Transverse colon (tissue), 4 donors: ENCODE measurements around the gene SELENOS. TPM values are rescaled to one million over a fixed set of nuclear protein-coding genes. Genes with fewer than 3 reads are reported as not detected.

ENCODE experiments used
- DNase-seq: peaks from one replicate; pipeline ENCODE4 v3.0.0-alpha.2; 2019
- H3K27ac ChIP-seq, 4 donors: fragments of 200-600 bp; sonication (generic); 2 replicates each; pipeline ENCODE4 v1.5.1; 2016 to 2018; ENCODE audit warnings: inconsistent platforms in 4 of 4
- H3K27me3 ChIP-seq: fragments of 200-600 bp; sonication (generic); 2 replicates; pipeline ENCODE4 v1.5.1; 2017; ENCODE audit warnings: inconsistent platforms
- H3K36me3 ChIP-seq, 4 donors: fragments of 200-600 bp; sonication (generic); 2 replicates each; pipeline ENCODE4 v1.5.1; 2017 to 2019; ENCODE audit warnings: inconsistent platforms in 4 of 4
- H3K4me1 ChIP-seq, 4 donors: fragments of 200-600 bp; sonication (generic); 2 replicates each; pipeline ENCODE4 v1.5.1; 2017 to 2020; ENCODE audit warnings: inconsistent platforms in 4 of 4
- H3K4me3 ChIP-seq, 4 donors: fragments of 200-600 bp; sonication (generic); 1 replicate in 1 of 4; 2 replicates in 3 of 4; pipeline versions ENCODE4 v1.5.1 to v1.6.1; 2017 to 2019; ENCODE audit warnings: inconsistent platforms in 4 of 4
- H3K9me3 ChIP-seq, 2 donors: fragments of 200-600 bp; sonication (generic); 2 replicates each; pipeline ENCODE4 v1.5.1; 2017 to 2019; ENCODE audit warnings: inconsistent platforms in 2 of 2
- CTCF ChIP-seq, 5 experiments: fragments of 200-600 bp in 3 of 5; fragments of 450-650 bp in 2 of 5; sonication (generic) in 3 of 5; IDR thresholded peaks; 1 replicate in 2 of 5; 2 replicates in 3 of 5; pipeline ENCODE4 v1.5.1; 2016 to 2017; ENCODE audit warnings: antibody characterized with exemption in 5 of 5, inconsistent platforms in 3 of 5, mild to moderate bottlenecking in 2 of 5, moderate library complexity in 1 of 5
- EP300 ChIP-seq: sonication (generic); formaldehyde crosslinking; IDR thresholded peaks from one replicate; pipeline ENCODE4 v1.6.1; 2017; ENCODE audit warnings: antibody characterized with exemption, low read depth
- POLR2A ChIP-seq: fragments of 450-650 bp; IDR thresholded peaks from one replicate; pipeline ENCODE4 v1.6.1; 2016; ENCODE audit warnings: antibody characterized with exemption, mild to moderate bottlenecking, moderate library complexity
- POLR2AphosphoS5 ChIP-seq, 3 donors: sonication (generic); formaldehyde crosslinking; IDR thresholded peaks; one replicate each; pipeline ENCODE4 v1.6.1; 2016; ENCODE audit warnings: antibody characterized with exemption in 3 of 3
- WGBS, 2 donors: methylation state at CpG; one replicate each; pipeline ENCODE4 v1.1.5; 2018; ENCODE audit warnings: low coverage in 1 of 2; 5-methylcytosine and 5-hydroxymethylcytosine counted together
- in situ Hi-C, 4 donors: fragments of 200-750 bp; cut with MboI; loops; one replicate each; pipeline versions ENCODE4 v1.15.0 to v1.15.1; 2017; ENCODE audit warnings: low sequenced_read_pairs in 3 of 4, low pct_ligation_motif_present in 1 of 4, low pct_unique_long_range_greater_than_20kb in 1 of 4
- intact Hi-C: fragments of 100-400 bp; cut with DNase I; formaldehyde crosslinking; loops from one replicate; pipeline ENCODE4 v1.15.1; 2023; ENCODE audit warnings: low total_unique reads
- total RNA-seq, 4 donors: library from RNA; depleted of rRNA; stranded (reverse); fragments of >200 nt; gene quantifications; one replicate each; pipeline ENCODE4 v1.1.0, GENCODE V29; 2016

The SELENOS gene
- total RNA-seq, 4 donors from 2014 or later, result 24.9 to 128 (median 120) TPM

GRCh38 chr15:101267320-101268104 lies 9.8 kb downstream of the SELENOS start:
- WGBS, 2 donors, result 71 to 73% methylated on average over 3 to 18 of the region's 18 CpGs
- H3K4me3 ChIP-seq, result no peak overlapping the region
- H3K4me1 ChIP-seq, result peaks cover 0 to 6% (median 0%) of the 10 kb centered on the region in 4 donors
- TF ChIP-seq CTCF (IDR thresholded peaks at IDR 0.05), result no peak
- TF ChIP-seq POLR2AphosphoS5 (IDR thresholded peaks at IDR 0.05), result peak in 1 of 3 donors; percentile 36
- H3K9me3 ChIP-seq, result no peaks in the 10 kb centered on the region
- no peaks in the 10 kb centered on the region for H3K27me3 ChIP-seq
- peaks cover 0 to 21% (median 10%) of the 10 kb centered on the region in 4 donors for H3K36me3 ChIP-seq
- intact Hi-C loops (no loop called here), in situ Hi-C loops (loop anchor here (10.0 to 25.0 kb wide), 4 partner anchors 163 to 630 kb away; partner anchors contain the start of gene LRRK1 (in 4 of the 4))
- H3K27ac ChIP-seq, result peak overlapping the region; percentile 35 to 58 (median 40)
- no peak for DNase-seq

GRCh38 chr15:101266787-101267186 lies 10.5 kb downstream of the SELENOS start:
- peak overlapping the region; percentile 35 to 58 (median 40) for H3K27ac ChIP-seq
- no peak for TF ChIP-seq POLR2A
- TF ChIP-seq CTCF (IDR thresholded peaks at IDR 0.05), result no peak
- TF ChIP-seq POLR2AphosphoS5 (IDR thresholded peaks at IDR 0.05), result no peak
- TF ChIP-seq EP300, result no peak
- peaks cover 0 to 14% (median 7%) of the 10 kb centered on the region in 4 donors for H3K36me3 ChIP-seq
- no peaks in the 10 kb centered on the region for H3K9me3 ChIP-seq
- no peaks in the 10 kb centered on the region for H3K27me3 ChIP-seq
- 81% methylated on average over 9 of the region's 9 CpGs; no CpG with 5 or more reads in 1 of the 2 donors for WGBS, 2 donors
- intact Hi-C loops (no loop called here), in situ Hi-C loops (loop anchor here (10.0 to 25.0 kb wide), 4 partner anchors 162 to 629 kb away; partner anchors contain the start of gene LRRK1 (in 4 of the 4))
- H3K4me3 ChIP-seq, result no peak overlapping the region
- DNase-seq, result no peak
- peaks cover 0 to 6% (median 0%) of the 10 kb centered on the region in 4 donors for H3K4me1 ChIP-seq

GRCh38 chr15:101266034-101266433 lies 11.3 kb downstream of the SELENOS start:
- in situ Hi-C loops (loop anchor here (10.0 to 25.0 kb wide), 4 partner anchors 161 to 629 kb away; partner anchors contain the start of gene LRRK1 (in 4 of the 4)), intact Hi-C loops (no loop called here)
- Histone ChIP-seq H3K36me3 (peaks cover 0 to 8% (median 3%) of the 10 kb centered on the region in 4 donors), H3K4me1 (peaks cover 0 to 6% (median 0%) of the 10 kb centered on the region in 4 donors), H3K9me3 (no peaks in the 10 kb centered on the region), H3K27me3 (no peaks in the 10 kb centered on the region), H3K27ac (peak overlapping the region in 3 of 4 donors; percentile 21 to 58 (median 23)), H3K4me3 (no peak overlapping the region)
- DNase-seq, result no peak
- whole genome bisulfite sequencing, 2 donors, result 45% methylated on average over 3 of the region's 3 CpGs; no CpG with 5 or more reads in 1 of the 2 donors
- TF ChIP-seq POLR2A (no peak), CTCF (IDR thresholded peaks at IDR 0.05) (no peak), POLR2AphosphoS5 (IDR thresholded peaks at IDR 0.05) (no peak), EP300 (no peak)

GRCh38 chr15:101264911-101265641 lies 12.2 kb downstream of the SELENOS start:
- no peaks in the 10 kb centered on the region for H3K36me3 ChIP-seq
- no peak overlapping the region for H3K4me3 ChIP-seq
- intact Hi-C loops (no loop called here), in situ Hi-C loops (loop anchor here (5.0 to 25.0 kb wide), 6 partner anchors 160 to 628 kb away; partner anchors contain the start of gene LRRK1 (in 4 of the 4))
- peak; percentile 35 for DNase-seq
- no peaks in the 10 kb centered on the region for H3K27me3 ChIP-seq
- TF ChIP-seq CTCF (IDR thresholded peaks at IDR 0.05) (no peak), POLR2A (no peak), POLR2AphosphoS5 (IDR thresholded peaks at IDR 0.05) (no peak)
- 73 to 86% methylated on average over 5 to 17 of the region's 17 CpGs for WGBS, 2 donors
- H3K9me3 ChIP-seq, result no peaks in the 10 kb centered on the region
- H3K4me1 ChIP-seq, result peaks cover 0 to 6% (median 0%) of the 10 kb centered on the region in 4 donors
- H3K27ac ChIP-seq, result peak overlapping the region in 1 of 4 donors; percentile 58
